WTC11 (cell line): ENCODE measurements around the gene MLXIPL.

Source experiments
- ATF1 ChIP-seq: sonication (generic); formaldehyde crosslinking; IDR thresholded peaks from 2 replicates; pipeline ENCODE4 v1.8.1; 2023; ENCODE audit warnings: mild to moderate bottlenecking, moderate library complexity, missing genetic modification reagents
- ATF3 ChIP-seq: sonication (generic); formaldehyde crosslinking; conservative IDR thresholded peaks from 2 replicates; pipeline ENCODE4 v1.8.1; 2022; ENCODE audit warnings: mild to moderate bottlenecking, missing genetic modification reagents
- CTCF ChIP-seq: fragments of 200-600 bp; IDR thresholded peaks from 2 replicates; pipeline ENCODE4 v1.8.0; 2022; ENCODE audit warnings: antibody characterized with exemption
- GRHL2 ChIP-seq: fragments of 250-450 bp; sonication (Bioruptor Pico); IDR thresholded peaks from 2 replicates; pipeline ENCODE4 v1.8.0; 2022; ENCODE audit warnings: mild to moderate bottlenecking, moderate library complexity; ENCODE audit not compliant: insufficient replicate concordance, severe bottlenecking
- NR2C2 ChIP-seq: sonication (generic); formaldehyde crosslinking; IDR thresholded peaks from 2 replicates; pipeline ENCODE4 v1.8.0; 2022; ENCODE audit warnings: mild to moderate bottlenecking, missing genetic modification reagents
- RELA ChIP-seq: sonication (generic); formaldehyde crosslinking; IDR thresholded peaks from 2 replicates; pipeline ENCODE4 v1.8.1; 2022; ENCODE audit warnings: missing genetic modification reagents, mild to moderate bottlenecking, borderline replicate concordance
- SP1 ChIP-seq: sonication (generic); formaldehyde crosslinking; conservative IDR thresholded peaks from 2 replicates; pipeline ENCODE4 v1.8.1; 2022; ENCODE audit warnings: missing genetic modification reagents
- STAT6 ChIP-seq: sonication (generic); formaldehyde crosslinking; conservative IDR thresholded peaks from 2 replicates; pipeline ENCODE4 v1.8.1; 2023; ENCODE audit warnings: mild to moderate bottlenecking, low read depth, missing genetic modification reagents, moderate library complexity
- ZNF121 ChIP-seq: sonication (generic); formaldehyde crosslinking; IDR thresholded peaks from 2 replicates; pipeline ENCODE4 v1.8.0; 2023; ENCODE audit warnings: missing genetic modification reagents

GRCh38 chr7:73573276-73573675 is 51.0 kb downstream of the MLXIPL start:
- TF ChIP-seq SP1 (no peak), ATF3 (no peak), CTCF (no peak), GRHL2 (no peak), STAT6 (no peak), ATF1 (CRISPR knock-in tag) (no peak), ZNF121 (CRISPR knock-in tag) (no peak), NR2C2 (CRISPR knock-in tag) (no peak), RELA (CRISPR knock-in tag) (no peak)
